Smooth muscle cell (in vitro differentiated cells): ENCODE results near the gene PHPT1. TPM values are rescaled to one million over a fixed set of nuclear protein-coding genes. Genes with fewer than 3 reads are reported as not detected.

Experiments used
- DNase-seq: peaks from one replicate; lab custom pipeline; 2025; ENCODE audit not compliant: unreplicated experiment; lab: John Stamatoyannopoulos, UW
- H2AFZ ChIP-seq: fragments of 200-600 bp; sonication (generic); 2 replicates; pipeline ENCODE4 v1.6.0; 2016; ENCODE audit warnings: antibody characterized with exemption, low read depth, mild to moderate bottlenecking
- H3F3A ChIP-seq: fragments of 200-600 bp; sonication (generic); 2 replicates; pipeline ENCODE4 v1.6.0; 2017; ENCODE audit warnings: antibody characterized with exemption, low read depth
- H3K27ac ChIP-seq: fragments of 200-600 bp; sonication (generic); 2 replicates; pipeline ENCODE4 v1.5.1; 2016; ENCODE audit warnings: low read depth, mild to moderate bottlenecking
- H3K27me3 ChIP-seq: fragments of 200-600 bp; sonication (generic); 2 replicates; pipeline ENCODE4 v1.6.1; 2016; ENCODE audit warnings: low read depth, mild to moderate bottlenecking
- H3K36me3 ChIP-seq: fragments of 200-600 bp; sonication (generic); 2 replicates; pipeline ENCODE4 v1.5.1; 2016; ENCODE audit warnings: low read depth
- H3K4me1 ChIP-seq: fragments of 200-600 bp; sonication (generic); 2 replicates; pipeline ENCODE4 v1.5.1; 2016; ENCODE audit warnings: low read depth
- H3K4me2 ChIP-seq: fragments of 200-600 bp; sonication (generic); 2 replicates; pipeline ENCODE4 v1.6.0; 2016; ENCODE audit warnings: mild to moderate bottlenecking
- H3K4me3 ChIP-seq: fragments of 200-600 bp; sonication (generic); 2 replicates; pipeline ENCODE4 v1.5.1; 2016; ENCODE audit warnings: mild to moderate bottlenecking
- H3K79me2 ChIP-seq: fragments of 200-600 bp; sonication (generic); 2 replicates; pipeline ENCODE4 v1.6.0; 2016; ENCODE audit warnings: low read depth, mild to moderate bottlenecking
- H3K9ac ChIP-seq: fragments of 200-600 bp; sonication (generic); 2 replicates; pipeline ENCODE4 v1.6.0; 2016; ENCODE audit warnings: low read depth
- H3K9me3 ChIP-seq: fragments of 200-600 bp; sonication (generic); replicated peaks from 2 replicates; pipeline ENCODE4 v1.5.1; 2016; ENCODE audit warnings: low read depth
- H4K20me1 ChIP-seq: fragments of 200-600 bp; sonication (generic); 2 replicates; pipeline ENCODE4 v1.6.0; 2016; ENCODE audit warnings: low read depth
- CTCF ChIP-seq: fragments of 200-600 bp; sonication (generic); IDR thresholded peaks from 2 replicates; pipeline ENCODE4 v1.5.1; 2017; ENCODE audit warnings: borderline replicate concordance, mild to moderate bottlenecking, antibody characterized with exemption; ENCODE audit not compliant: insufficient read depth, poor library complexity, severe bottlenecking
- WGBS: methylation state at CpG from one replicate; pipeline ENCODE4 v1.1.7; 2016; ENCODE audit warnings: low lambda C conversion rate; 5-methylcytosine and 5-hydroxymethylcytosine counted together
- polyA plus RNA-seq: library from polyadenylated mRNA; unstranded; fragments of >200 nt; fragmentation: Nextera tagmentation; extraction: Ambion mirVana; gene quantifications from 2 replicates; pipeline ENCODE4 v1.2.1, GENCODE V29; 2016
- total RNA-seq: library from RNA; depleted of rRNA; stranded (reverse); fragments of >200 nt; gene quantifications from 2 replicates; pipeline ENCODE4 v1.2.3, GENCODE V29; 2014

The PHPT1 gene
- total and polyA plus RNA-seq, 2 experiments from 2014 or later = 173 to 381 TPM

- H3K36me3 ChIP-seq = no peaks in the 10 kb centered on the region
Observed at GRCh38 chr9:136828474-136829140, 20.6 kb upstream of the PHPT1 start.

GRCh38 chr9:136829412-136829811, 19.8 kb upstream of the PHPT1 start:
- no peak for TF ChIP-seq CTCF
- Histone ChIP-seq H3K27ac (no peak overlapping the region), H3K9me3 (no peaks in the 10 kb centered on the region), H3K36me3 (no peaks in the 10 kb centered on the region), H3K79me2 (no peaks in the 10 kb centered on the region), H2AFZ (no peak overlapping the region), H4K20me1 (peaks cover 22% of the 10 kb centered on the region), H3K27me3 (no peaks in the 10 kb centered on the region), H3K9ac (no peak overlapping the region), H3K4me2 (no peak overlapping the region), H3K4me1 (no peaks in the 10 kb centered on the region), H3K4me3 (no peak overlapping the region), H3F3A (peaks cover 5% of the 10 kb centered on the region)
- no peak for DNase-seq
- WGBS = 97% methylated on average over 14 of the region's 14 CpGs

More at GRCh38 chr9:136828474-136829140, 20.6 kb upstream of the PHPT1 start:
- Histone ChIP-seq H3K9me3 (no peaks in the 10 kb centered on the region), H3K9ac (no peak overlapping the region), H4K20me1 (peaks cover 29% of the 10 kb centered on the region), H3K27ac (no peak overlapping the region), H3F3A (no peaks in the 10 kb centered on the region), H3K4me2 (no peak overlapping the region), H2AFZ (no peak overlapping the region), H3K4me3 (no peak overlapping the region), H3K79me2 (no peaks in the 10 kb centered on the region), H3K27me3 (no peaks in the 10 kb centered on the region), H3K4me1 (no peaks in the 10 kb centered on the region)
- 97% methylated on average over 31 of the region's 31 CpGs for WGBS
- TF ChIP-seq CTCF = no peak
- no peak for DNase-seq

GRCh38 chr9:136829981-136830885, 19.0 kb upstream of the PHPT1 start:
- Histone ChIP-seq H4K20me1 (peaks cover 15% of the 10 kb centered on the region), H3K4me3 (no peak overlapping the region), H3K9me3 (no peaks in the 10 kb centered on the region), H3K4me2 (no peak overlapping the region), H3K4me1 (no peaks in the 10 kb centered on the region), H3F3A (peaks cover 5% of the 10 kb centered on the region), H3K27ac (no peak overlapping the region), H3K36me3 (no peaks in the 10 kb centered on the region), H3K27me3 (no peaks in the 10 kb centered on the region), H3K79me2 (no peaks in the 10 kb centered on the region), H3K9ac (no peak overlapping the region), H2AFZ (no peak overlapping the region)
- 95% methylated on average over 41 of the region's 41 CpGs for WGBS
- no peak for TF ChIP-seq CTCF
- no peak for DNase-seq
